Suprapubic skin (tissue), 4 donors: ENCODE data around the gene CCDC50. TPM values are rescaled to one million over a fixed set of nuclear protein-coding genes. Genes with fewer than 3 reads are reported as not detected.
A peak's percentile ranks its signal among the peaks of the same experiment; 100 is the strongest.

ENCODE experiments used
- DNase-seq, 2 donors: peaks; one replicate each; pipeline ENCODE4 v3.0.0-alpha.2; 2019; ENCODE audit warnings: low spot score in 2 of 2
- H3K27ac ChIP-seq: fragments of 200-600 bp; sonication (generic); one replicate; pipeline ENCODE4 v1.5.1; 2019
- H3K27me3 ChIP-seq: fragments of 200-600 bp; sonication (generic); one replicate; pipeline ENCODE4 v1.5.1; 2019
- H3K36me3 ChIP-seq: fragments of 200-600 bp; sonication (generic); one replicate; pipeline ENCODE4 v1.5.1; 2019
- H3K4me1 ChIP-seq: fragments of 200-600 bp; sonication (generic); one replicate; pipeline ENCODE4 v1.5.1; 2019
- H3K4me3 ChIP-seq: fragments of 200-600 bp; sonication (generic); one replicate; pipeline ENCODE4 v1.5.1; 2019; ENCODE audit warnings: mild to moderate bottlenecking
- H3K9me3 ChIP-seq: fragments of 200-600 bp; sonication (generic); one replicate; pipeline ENCODE4 v1.5.1; 2019
- EP300 ChIP-seq: sonication (generic); formaldehyde crosslinking; IDR thresholded peaks from one replicate; pipeline ENCODE4 v1.6.1; 2017; ENCODE audit warnings: antibody characterized with exemption
- POLR2A ChIP-seq, 2 donors: fragments of 450-650 bp; IDR thresholded peaks; one replicate each; pipeline ENCODE4 v1.6.1; 2017; ENCODE audit warnings: antibody characterized with exemption in 2 of 2, mild to moderate bottlenecking in 2 of 2, moderate library complexity in 2 of 2
- POLR2AphosphoS5 ChIP-seq, 3 donors: sonication (generic); formaldehyde crosslinking; IDR thresholded peaks; one replicate each; pipeline ENCODE4 v1.6.1; 2017; ENCODE audit warnings: antibody characterized with exemption in 3 of 3
- WGBS: methylation state at CpG from one replicate; pipeline ENCODE4 v1.1.5; 2018; 5-methylcytosine and 5-hydroxymethylcytosine counted together
- total RNA-seq, 4 donors: library from RNA; depleted of rRNA; stranded (reverse); fragments of >200 nt; gene quantifications; one replicate each; pipeline ENCODE4 v1.1.0, GENCODE V29; 2016
- TF ChIP-seq, protein P1 (sequence below), 2 donors: fragments of 200-600 bp in 1 of 2; fragments of 450-650 bp in 1 of 2; sonication (generic) in 1 of 2; IDR thresholded peaks; one replicate each; pipeline ENCODE4 v1.5.1; 2016 to 2019; ENCODE audit warnings: antibody characterized with exemption in 2 of 2, mild to moderate bottlenecking in 1 of 2, moderate library complexity in 1 of 2

Gene CCDC50
- total RNA-seq, 4 donors from 2014 or later, result 34.9 to 67.7 (median 42.4) TPM

DNA sequence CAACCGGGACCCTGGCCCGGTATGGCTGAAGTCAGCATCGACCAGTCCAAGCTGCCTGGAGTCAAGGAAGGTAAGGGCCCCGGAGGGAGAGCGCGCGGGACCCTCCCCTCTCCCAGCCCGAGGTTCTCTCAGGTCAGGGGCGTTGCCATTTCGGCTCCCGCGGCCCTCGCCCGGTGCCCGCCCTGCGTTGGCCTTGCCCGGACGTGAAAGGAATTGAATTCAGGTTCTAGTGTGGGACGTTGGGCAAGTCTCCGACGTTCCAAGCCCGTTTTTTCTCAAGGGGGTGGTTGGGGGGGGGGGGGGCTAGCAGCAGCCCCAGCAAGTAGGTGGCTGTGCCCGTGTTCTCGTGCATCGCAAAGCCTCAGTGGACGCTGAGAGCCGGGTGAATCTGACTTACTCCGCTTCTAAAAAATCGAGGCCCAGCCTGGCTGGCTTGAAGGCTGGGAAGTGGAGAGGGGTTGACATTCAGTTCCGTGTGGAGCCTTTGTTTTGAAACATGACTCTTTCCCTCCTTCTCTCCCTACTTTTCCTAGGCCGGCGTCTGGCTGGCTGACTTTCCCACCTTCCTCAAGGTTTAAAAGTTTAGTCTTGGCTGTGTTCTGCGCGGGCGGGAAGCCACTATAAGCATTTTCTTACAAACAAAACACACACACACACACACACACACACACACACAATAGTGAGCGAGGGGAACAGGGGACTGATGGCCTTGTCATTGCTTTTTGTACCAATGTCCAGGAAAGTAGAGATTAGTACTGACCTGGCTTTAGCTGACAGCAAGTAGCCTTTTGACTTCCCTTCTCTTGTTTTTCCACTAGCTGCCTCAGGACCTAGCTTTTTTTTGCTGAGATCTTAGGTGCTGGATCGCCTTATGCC lies 698 bp downstream of the CCDC50 start, which contains the start of gene UTS2B:
Gene UTS2B, minus strand, starts transcription at position 873 of the 876 bp plus-strand sequence. CDS start 48,337 bp downstream, outside the sequence.
- WGBS, result 5% methylated on average over 18 of the region's 37 CpGs
- peak within 1 kb of the TSS; percentile 93 for H3K27ac ChIP-seq
- H3K4me3 ChIP-seq, result peak within 1 kb of the TSS; percentile 81
- H3K36me3 ChIP-seq, result no peaks in the 10 kb centered on the region
- TF ChIP-seq EP300 (no peak), POLR2AphosphoS5 (IDR thresholded peaks at IDR 0.05) (no peak), POLR2A (IDR thresholded peaks at IDR 0.05) (no peak)
- TF ChIP-seq, protein P1, sequence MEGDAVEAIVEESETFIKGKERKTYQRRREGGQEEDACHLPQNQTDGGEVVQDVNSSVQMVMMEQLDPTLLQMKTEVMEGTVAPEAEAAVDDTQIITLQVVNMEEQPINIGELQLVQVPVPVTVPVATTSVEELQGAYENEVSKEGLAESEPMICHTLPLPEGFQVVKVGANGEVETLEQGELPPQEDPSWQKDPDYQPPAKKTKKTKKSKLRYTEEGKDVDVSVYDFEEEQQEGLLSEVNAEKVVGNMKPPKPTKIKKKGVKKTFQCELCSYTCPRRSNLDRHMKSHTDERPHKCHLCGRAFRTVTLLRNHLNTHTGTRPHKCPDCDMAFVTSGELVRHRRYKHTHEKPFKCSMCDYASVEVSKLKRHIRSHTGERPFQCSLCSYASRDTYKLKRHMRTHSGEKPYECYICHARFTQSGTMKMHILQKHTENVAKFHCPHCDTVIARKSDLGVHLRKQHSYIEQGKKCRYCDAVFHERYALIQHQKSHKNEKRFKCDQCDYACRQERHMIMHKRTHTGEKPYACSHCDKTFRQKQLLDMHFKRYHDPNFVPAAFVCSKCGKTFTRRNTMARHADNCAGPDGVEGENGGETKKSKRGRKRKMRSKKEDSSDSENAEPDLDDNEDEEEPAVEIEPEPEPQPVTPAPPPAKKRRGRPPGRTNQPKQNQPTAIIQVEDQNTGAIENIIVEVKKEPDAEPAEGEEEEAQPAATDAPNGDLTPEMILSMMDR (IDR thresholded peaks at IDR 0.05), result no peak
- H3K9me3 ChIP-seq, result no peaks in the 10 kb centered on the region
- DNase-seq, result peak; percentile 74 to 82
- peaks cover 31% of the 10 kb centered on the region for H3K4me1 ChIP-seq
- H3K27me3 ChIP-seq, result no peaks in the 10 kb centered on the region

DNA sequence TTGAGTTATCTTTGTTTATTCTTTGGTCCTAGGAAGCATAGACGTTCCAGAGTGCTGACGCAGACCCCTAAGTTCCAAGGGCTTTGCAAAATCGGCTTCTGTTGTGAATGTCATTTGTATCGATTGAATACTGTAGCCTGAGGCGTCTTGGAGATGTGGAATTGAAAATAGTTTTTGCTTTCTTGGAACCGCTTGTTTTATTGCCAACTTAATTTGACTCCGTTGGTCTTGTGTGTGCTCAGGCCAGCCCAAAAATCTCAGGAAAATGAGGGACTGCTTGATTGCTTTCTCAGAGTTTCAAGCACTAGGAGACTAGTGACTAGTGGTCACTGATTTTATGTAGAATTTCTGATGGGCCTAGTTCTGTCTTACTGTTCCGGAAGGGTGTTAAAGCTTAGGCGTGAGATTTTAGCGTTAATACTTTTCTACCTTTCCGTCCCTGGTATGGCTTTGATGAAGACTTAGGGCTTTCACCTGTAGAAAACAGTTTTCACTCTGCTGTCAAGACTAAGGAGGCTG lies 1.4 kb downstream of the CCDC50 start:
- DNase-seq, result no peak
- TF ChIP-seq POLR2AphosphoS5 (IDR thresholded peaks at IDR 0.05) (no peak), EP300 (no peak), POLR2A (IDR thresholded peaks at IDR 0.05) (no peak)
- TF ChIP-seq, protein P1 (IDR thresholded peaks at IDR 0.05), result no peak
- peak overlapping the region; percentile 93 for H3K27ac ChIP-seq
- 10% methylated on average over 11 of the region's 11 CpGs for WGBS
- H3K9me3 ChIP-seq, result no peaks in the 10 kb centered on the region
- H3K4me3 ChIP-seq, result peak overlapping the region; percentile 81
- peaks cover 31% of the 10 kb centered on the region for H3K4me1 ChIP-seq
- H3K36me3 ChIP-seq, result no peaks in the 10 kb centered on the region
- no peaks in the 10 kb centered on the region for H3K27me3 ChIP-seq

DNA sequence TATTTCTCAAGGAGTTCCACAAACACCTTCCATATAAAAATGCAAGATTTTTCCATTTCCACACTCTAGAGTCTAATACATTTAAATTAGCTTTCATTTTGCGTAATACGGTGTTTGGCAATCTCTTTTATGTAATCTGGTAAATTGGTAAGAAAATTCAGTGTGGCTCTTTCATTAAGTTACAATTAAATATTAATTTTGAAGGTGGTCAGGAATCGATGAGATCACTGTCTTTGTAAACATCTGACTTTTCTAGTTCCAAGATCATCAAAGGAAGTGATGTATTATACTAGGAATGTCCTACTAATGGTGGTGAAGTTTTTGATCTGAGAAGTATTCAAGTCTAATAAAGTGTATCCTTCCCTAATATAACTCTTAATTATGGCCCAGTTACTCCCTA lies 2.2 kb downstream of the CCDC50 start:
- 35% methylated on average over 3 of the region's 3 CpGs for WGBS
- peak overlapping the region; percentile 93 for H3K27ac ChIP-seq

DNA sequence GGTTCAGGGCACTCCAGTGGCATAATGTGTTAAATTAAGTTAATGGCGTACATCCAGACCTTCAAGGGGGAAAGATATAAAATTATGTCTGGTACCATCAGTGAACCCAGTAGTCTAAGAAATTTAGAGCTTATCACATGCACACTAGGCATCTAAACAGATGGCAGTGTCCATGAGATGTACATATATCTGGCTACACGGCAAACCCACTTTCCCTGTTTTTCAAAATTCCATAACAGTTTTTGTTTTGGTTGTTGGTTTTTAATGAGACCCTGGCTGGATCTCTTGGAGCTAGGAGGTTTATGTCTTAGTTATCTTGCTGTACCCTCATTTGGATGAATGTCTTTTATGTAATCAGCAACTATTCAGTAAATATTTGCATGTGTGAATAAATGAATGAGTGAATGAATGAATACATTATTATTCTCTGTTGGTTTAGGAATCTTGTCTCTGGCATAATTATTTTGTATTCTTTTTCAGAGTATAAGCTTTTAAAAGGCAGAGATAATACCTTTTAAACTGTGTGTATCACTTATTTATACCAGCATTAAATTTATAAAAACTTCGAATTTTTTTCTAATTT lies 4.2 kb downstream of the CCDC50 start:
- WGBS, result 95% methylated on average over 3 of the region's 3 CpGs
- H3K4me1 ChIP-seq, result peaks cover 39% of the 10 kb centered on the region
- H3K9me3 ChIP-seq, result no peaks in the 10 kb centered on the region
- TF ChIP-seq POLR2AphosphoS5 (IDR thresholded peaks at IDR 0.05) (no peak), EP300 (no peak), POLR2A (IDR thresholded peaks at IDR 0.05) (no peak)
- TF ChIP-seq, protein P1 (IDR thresholded peaks at IDR 0.05), result no peak
- no peak for DNase-seq
- no peaks in the 10 kb centered on the region for H3K36me3 ChIP-seq
- no peaks in the 10 kb centered on the region for H3K27me3 ChIP-seq
- H3K27ac ChIP-seq, result no peak overlapping the region
- no peak overlapping the region for H3K4me3 ChIP-seq

More for the DNA sequence above, 2.2 kb downstream of the CCDC50 start:
- no peak for DNase-seq
- H3K4me3 ChIP-seq, result peak overlapping the region; percentile 81
- H3K27me3 ChIP-seq, result no peaks in the 10 kb centered on the region
- TF ChIP-seq POLR2AphosphoS5 (IDR thresholded peaks at IDR 0.05), result no peak
- no peak for TF ChIP-seq EP300
- TF ChIP-seq, protein P1 (IDR thresholded peaks at IDR 0.05), result no peak
- TF ChIP-seq POLR2A (IDR thresholded peaks at IDR 0.05), result no peak
- H3K36me3 ChIP-seq, result no peaks in the 10 kb centered on the region
- H3K9me3 ChIP-seq, result no peaks in the 10 kb centered on the region
- peaks cover 31% of the 10 kb centered on the region for H3K4me1 ChIP-seq
